ENCODE results near the gene UBE2V1. TPM values are rescaled to one million over a fixed set of nuclear protein-coding genes. Genes with fewer than 3 reads are reported as not detected.

UBE2V1 gene
- total RNA-seq, 3 donors from 2014 or later (not counting 1 experiment from before 2014, with no cell fraction given) = 194 to 238 (median 236) TPM

DNA sequence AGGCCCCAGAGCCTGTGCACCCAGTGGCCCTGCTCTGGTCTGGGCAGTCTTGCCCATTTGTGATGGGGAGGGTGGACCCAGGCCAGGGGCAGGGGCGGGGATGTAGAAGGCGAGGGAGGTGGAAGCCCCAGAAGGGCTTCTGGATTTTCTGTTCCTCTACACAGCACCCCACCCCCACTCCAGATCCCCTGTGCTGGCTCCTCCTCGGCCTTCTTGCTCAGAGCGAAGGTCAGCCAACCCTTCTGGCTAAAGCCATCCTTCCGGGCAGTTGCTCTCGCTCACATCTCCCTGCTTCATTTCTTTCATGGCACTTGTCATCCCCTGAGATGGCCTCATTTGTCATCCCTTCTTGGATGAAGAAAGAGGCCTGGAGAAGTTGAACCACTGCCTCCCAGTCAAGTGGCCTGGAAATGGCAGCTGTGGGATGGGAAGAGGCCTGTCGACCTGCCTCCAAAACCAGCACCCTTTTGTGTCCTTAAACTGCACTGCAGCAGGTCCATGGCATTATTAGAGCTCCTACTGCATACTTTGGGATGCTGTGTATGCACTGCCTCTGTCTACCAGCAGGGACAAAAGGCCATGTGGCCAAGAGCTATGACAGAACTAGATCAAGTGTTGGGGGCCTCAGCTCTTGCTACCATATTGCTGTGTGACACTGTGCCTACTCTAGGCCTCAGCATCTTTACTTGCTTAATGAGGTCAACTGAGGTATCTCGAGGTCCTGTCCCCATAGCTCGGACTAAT is 20.7 kb upstream of the UBE2V1 start:
- intact Hi-C loops (cut with micrococcal nuclease) = no loop called here
- ATAC-seq (no peak), DNase-seq (no peak)
- TF ChIP-seq, protein P1, sequence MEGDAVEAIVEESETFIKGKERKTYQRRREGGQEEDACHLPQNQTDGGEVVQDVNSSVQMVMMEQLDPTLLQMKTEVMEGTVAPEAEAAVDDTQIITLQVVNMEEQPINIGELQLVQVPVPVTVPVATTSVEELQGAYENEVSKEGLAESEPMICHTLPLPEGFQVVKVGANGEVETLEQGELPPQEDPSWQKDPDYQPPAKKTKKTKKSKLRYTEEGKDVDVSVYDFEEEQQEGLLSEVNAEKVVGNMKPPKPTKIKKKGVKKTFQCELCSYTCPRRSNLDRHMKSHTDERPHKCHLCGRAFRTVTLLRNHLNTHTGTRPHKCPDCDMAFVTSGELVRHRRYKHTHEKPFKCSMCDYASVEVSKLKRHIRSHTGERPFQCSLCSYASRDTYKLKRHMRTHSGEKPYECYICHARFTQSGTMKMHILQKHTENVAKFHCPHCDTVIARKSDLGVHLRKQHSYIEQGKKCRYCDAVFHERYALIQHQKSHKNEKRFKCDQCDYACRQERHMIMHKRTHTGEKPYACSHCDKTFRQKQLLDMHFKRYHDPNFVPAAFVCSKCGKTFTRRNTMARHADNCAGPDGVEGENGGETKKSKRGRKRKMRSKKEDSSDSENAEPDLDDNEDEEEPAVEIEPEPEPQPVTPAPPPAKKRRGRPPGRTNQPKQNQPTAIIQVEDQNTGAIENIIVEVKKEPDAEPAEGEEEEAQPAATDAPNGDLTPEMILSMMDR (IDR thresholded peaks at IDR 0.05) = no peak
- no peaks in the 10 kb centered on the region for H3K9me3 ChIP-seq (ENCODE audit: control insufficient read depth, insufficient read depth, low read length)
- Mint-ChIP-seq H3K9me3 (no peaks in the 10 kb centered on the region), H3K36me3 (no peaks in the 10 kb centered on the region), H3K4me3 (no peak overlapping the region), H3K4me1 (peaks cover 15 to 22% of the 10 kb centered on the region in 2 donors), H3K27me3 (ENCODE audit: low read depth in 2 of 2) (no peaks in the 10 kb centered on the region), H3K27ac (no peak overlapping the region)
- H3K36me3 ChIP-seq (ENCODE audit: control insufficient read depth, insufficient read depth, low read length) = peaks cover 30% of the 10 kb centered on the region
- no peak overlapping the region for H3K27ac ChIP-seq (ENCODE audit: low read length)
- no peak overlapping the region for H3K4me3 ChIP-seq (ENCODE audit: low read length)
- WGBS (ENCODE audit: insufficient coverage) = 96% methylated on average over 9 of the region's 9 CpGs
- no peaks in the 10 kb centered on the region for H3K27me3 ChIP-seq (ENCODE audit: control insufficient read depth, insufficient read depth, low read length)
- no peaks in the 10 kb centered on the region for H3K4me1 ChIP-seq (ENCODE audit: control insufficient read depth, insufficient read depth, low read length)

DNA sequence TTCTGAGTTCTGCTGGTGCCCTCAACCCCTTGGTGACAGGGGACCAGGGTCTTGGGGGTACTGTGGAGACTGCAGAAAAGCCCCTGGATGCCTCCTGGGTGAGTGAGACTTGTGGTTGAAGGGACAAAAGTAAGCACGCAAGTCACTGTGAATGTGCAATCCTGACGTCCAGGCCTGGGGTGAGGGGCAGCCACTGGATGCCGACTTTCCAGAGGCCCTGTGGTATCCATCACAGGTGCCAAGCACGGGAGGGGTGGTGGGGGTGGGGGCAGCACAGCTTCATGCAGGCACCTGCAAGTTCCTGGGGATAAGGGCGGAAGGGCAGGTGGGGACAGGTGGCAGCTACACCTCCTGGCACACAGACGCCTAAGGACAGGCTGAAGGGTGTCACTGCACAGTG is 20.1 kb upstream of the UBE2V1 start:
- Mint-ChIP-seq H3K27me3 (ENCODE audit: low read depth in 2 of 2) (no peaks in the 10 kb centered on the region), H3K4me3 (no peak overlapping the region), H3K9me3 (no peaks in the 10 kb centered on the region), H3K27ac (no peak overlapping the region), H3K4me1 (peaks cover 15 to 20% of the 10 kb centered on the region in 2 donors), H3K36me3 (no peaks in the 10 kb centered on the region)
- Histone ChIP-seq H3K4me3 (ENCODE audit: low read length) (no peak overlapping the region), H3K9me3 (ENCODE audit: control insufficient read depth, insufficient read depth, low read length) (no peaks in the 10 kb centered on the region), H3K4me1 (ENCODE audit: control insufficient read depth, insufficient read depth, low read length) (no peaks in the 10 kb centered on the region), H3K27ac (ENCODE audit: low read length) (no peak overlapping the region), H3K27me3 (ENCODE audit: control insufficient read depth, insufficient read depth, low read length) (no peaks in the 10 kb centered on the region), H3K36me3 (ENCODE audit: control insufficient read depth, insufficient read depth, low read length) (peaks cover 36% of the 10 kb centered on the region)
- intact Hi-C loops (cut with micrococcal nuclease) = no loop called here
- no peak for ATAC-seq
- DNase-seq = no peak
- TF ChIP-seq, protein P1 (IDR thresholded peaks at IDR 0.05) = no peak
- 97% methylated on average over 6 of the region's 6 CpGs for WGBS (ENCODE audit: insufficient coverage)

DNA sequence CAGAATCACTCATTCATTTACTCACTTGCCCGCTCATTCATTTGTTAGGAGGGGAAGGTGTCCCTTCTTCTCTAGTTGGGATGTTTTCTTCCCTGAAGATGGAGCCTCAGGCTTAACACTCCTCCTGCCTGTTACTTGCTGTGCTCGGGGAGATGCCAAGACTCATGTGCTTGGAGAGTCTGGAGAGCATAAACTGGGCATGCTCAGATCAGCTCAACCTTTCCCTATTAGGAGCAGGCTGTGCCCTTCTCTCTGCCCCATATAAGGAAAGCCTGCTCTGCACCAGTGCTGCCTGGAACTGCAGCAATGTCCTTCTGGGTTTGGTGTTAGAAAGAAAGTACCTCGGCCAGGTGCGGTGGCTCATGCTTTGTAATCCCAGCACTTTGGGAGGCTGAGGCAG is 18.0 kb upstream of the UBE2V1 start:
- WGBS (ENCODE audit: insufficient coverage) = 98% methylated on average over 3 of the region's 4 CpGs
- H3K27me3 ChIP-seq (ENCODE audit: control insufficient read depth, insufficient read depth, low read length) = no peaks in the 10 kb centered on the region
- Mint-ChIP-seq H3K4me1 (peaks cover 5 to 11% of the 10 kb centered on the region in 2 donors), H3K27me3 (ENCODE audit: low read depth in 2 of 2) (no peaks in the 10 kb centered on the region), H3K27ac (no peak overlapping the region), H3K9me3 (no peaks in the 10 kb centered on the region), H3K4me3 (no peak overlapping the region), H3K36me3 (no peaks in the 10 kb centered on the region)
- no peaks in the 10 kb centered on the region for H3K9me3 ChIP-seq (ENCODE audit: control insufficient read depth, insufficient read depth, low read length)
- H3K4me1 ChIP-seq (ENCODE audit: control insufficient read depth, insufficient read depth, low read length) = no peaks in the 10 kb centered on the region
- H3K36me3 ChIP-seq (ENCODE audit: control insufficient read depth, insufficient read depth, low read length) = peaks cover 51% of the 10 kb centered on the region
- H3K27ac ChIP-seq (ENCODE audit: low read length) = no peak overlapping the region
- ATAC-seq (no peak), DNase-seq (no peak)
- TF ChIP-seq, protein P1 (IDR thresholded peaks at IDR 0.05) = no peak
- H3K4me3 ChIP-seq (ENCODE audit: low read length) = no peak overlapping the region
- intact Hi-C loops (cut with micrococcal nuclease) = no loop called here

DNA sequence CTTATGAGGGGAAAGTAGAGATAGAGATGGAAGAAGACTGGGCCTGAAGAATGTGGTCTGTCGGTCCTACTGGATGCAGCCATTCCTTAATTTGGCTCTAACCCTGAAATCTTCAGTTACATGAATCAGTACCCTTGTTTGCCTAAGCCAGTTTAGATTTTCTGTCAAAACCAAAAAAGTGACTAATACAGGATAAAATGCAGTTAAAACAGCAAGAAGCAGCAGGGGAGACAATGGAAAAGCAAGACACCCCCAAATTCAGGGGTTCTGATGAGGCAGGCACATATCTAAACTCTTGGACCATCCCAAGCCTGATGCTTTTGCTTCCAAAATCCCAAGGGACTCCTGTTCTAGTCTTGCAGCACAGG is 17.4 kb upstream of the UBE2V1 start:
- no peaks in the 10 kb centered on the region for H3K9me3 ChIP-seq (ENCODE audit: control insufficient read depth, insufficient read depth, low read length)
- TF ChIP-seq, protein P1 (IDR thresholded peaks at IDR 0.05) = no peak
- H3K4me3 ChIP-seq (ENCODE audit: low read length) = no peak overlapping the region
- Mint-ChIP-seq H3K4me1 (peaks cover 0 to 11% of the 10 kb centered on the region in 2 donors), H3K27me3 (ENCODE audit: low read depth in 2 of 2) (no peaks in the 10 kb centered on the region), H3K27ac (no peak overlapping the region), H3K4me3 (no peak overlapping the region), H3K9me3 (no peaks in the 10 kb centered on the region), H3K36me3 (no peaks in the 10 kb centered on the region)
- H3K27me3 ChIP-seq (ENCODE audit: control insufficient read depth, insufficient read depth, low read length) = no peaks in the 10 kb centered on the region
- no peak overlapping the region for H3K27ac ChIP-seq (ENCODE audit: low read length)
- no peaks in the 10 kb centered on the region for H3K4me1 ChIP-seq (ENCODE audit: control insufficient read depth, insufficient read depth, low read length)
- no peak for ATAC-seq
- peaks cover 50% of the 10 kb centered on the region for H3K36me3 ChIP-seq (ENCODE audit: control insufficient read depth, insufficient read depth, low read length)
- no peak for DNase-seq
- 100% methylated on average over 1 of the region's 1 CpG for WGBS (ENCODE audit: insufficient coverage)
- intact Hi-C loops (cut with micrococcal nuclease) = no loop called here
